SU-DHL-6 (cell line): ENCODE data around the gene KCNIP4.

Experiments
- H2AFZ ChIP-seq: fragments of 200-600 bp; sonication (generic); 2 replicates; pipeline ENCODE4 v1.6.1; 2014; ENCODE audit warnings: low read depth, mild to moderate bottlenecking, moderate library complexity, mixed read lengths, antibody characterized with exemption, low read length; ENCODE audit not compliant: severe bottlenecking
- H3F3A ChIP-seq: fragments of 200-600 bp; shearing (Covaris generic); 2 replicates; pipeline ENCODE4 v1.6.0; 2016; ENCODE audit warnings: antibody characterized with exemption, mild to moderate bottlenecking; ENCODE audit not compliant: insufficient read depth
- H3K27ac ChIP-seq: fragments of 200-600 bp; sonication (generic); 2 replicates; pipeline ENCODE4 v1.5.1; 2016; ENCODE audit warnings: low read depth, mild to moderate bottlenecking, low read length, moderate library complexity, mixed read lengths
- H3K27me3 ChIP-seq: fragments of 200-600 bp; sonication (generic), shearing (Covaris generic); 2 replicates; pipeline ENCODE4 v1.6.0; 2014; ENCODE audit warnings: mild to moderate bottlenecking, low read length
- H3K36me3 ChIP-seq: fragments of 200-600 bp; sonication (generic); 2 replicates; pipeline ENCODE4 v1.6.1; 2014; ENCODE audit warnings: mild to moderate bottlenecking, low read length, mixed read lengths
- H3K4me2 ChIP-seq: fragments of 300-600, 200-600 bp; shearing (Covaris generic), sonication (generic); 2 replicates; pipeline ENCODE4 v1.6.0; 2014; ENCODE audit warnings: low read length, low read depth, mild to moderate bottlenecking; ENCODE audit not compliant: poor library complexity, severe bottlenecking
- H3K4me3 ChIP-seq: fragments of 200-600 bp; sonication (generic); 2 replicates; pipeline ENCODE4 v1.5.1; 2014; ENCODE audit warnings: antibody characterized with exemption, low read length, mild to moderate bottlenecking, mixed read lengths; ENCODE audit not compliant: insufficient read depth, poor library complexity, severe bottlenecking
- H3K79me2 ChIP-seq: fragments of 200-600 bp; sonication (generic); 2 replicates; pipeline ENCODE4 v1.6.1; 2014; ENCODE audit warnings: mild to moderate bottlenecking, low read length, moderate library complexity; ENCODE audit not compliant: insufficient read depth
- H3K9ac ChIP-seq: fragments of 200-600 bp; sonication (generic); 2 replicates; pipeline ENCODE4 v1.7.0; 2014; ENCODE audit warnings: mild to moderate bottlenecking, low read length
- H3K9me2 ChIP-seq: fragments of 200-600 bp; sonication (generic); replicated peaks from 2 replicates; pipeline ENCODE4 v1.6.1; 2014; ENCODE audit warnings: low read length; ENCODE audit not compliant: insufficient read depth
- H3K9me3 ChIP-seq: fragments of 200-600 bp; sonication (generic); 2 replicates; pipeline ENCODE4 v1.6.1; 2014; ENCODE audit warnings: low read length, mixed read lengths; ENCODE audit not compliant: insufficient read depth
- H4K20me1 ChIP-seq: fragments of 200-600 bp; sonication (generic); 2 replicates; pipeline ENCODE4 v1.6.1; 2014; ENCODE audit warnings: low read depth, mild to moderate bottlenecking, antibody characterized with exemption, low read length, moderate library complexity, mixed read lengths
- CTCF ChIP-seq: fragments of 200-600 bp; sonication (generic); IDR thresholded peaks from one replicate; pipeline ENCODE4 v1.5.1; 2017; ENCODE audit warnings: antibody characterized with exemption, mild to moderate bottlenecking, low read length, moderate library complexity; ENCODE audit not compliant: insufficient read depth, poor library complexity, severe bottlenecking
- EZH2phosphoT487 ChIP-seq: fragments of 200-600 bp; sonication (generic), shearing (Covaris generic); conservative IDR thresholded peaks from 2 replicates; pipeline ENCODE4 v1.6.1; 2018; ENCODE audit warnings: mild to moderate bottlenecking, antibody characterized with exemption, low read length, moderate library complexity, mixed read lengths

KCNIP4 gene

GRCh38 chr4:20938204-20938603 is 1010.4 kb downstream of the KCNIP4 start:
- Histone ChIP-seq H3K27ac (no peak overlapping the region), H3K9me2 (no peaks in the 10 kb centered on the region), H3K9ac (no peak overlapping the region), H3F3A (no peaks in the 10 kb centered on the region), H3K4me3 (no peak overlapping the region), H3K79me2 (no peaks in the 10 kb centered on the region), H4K20me1 (no peaks in the 10 kb centered on the region), H2AFZ (no peak overlapping the region), H3K4me2 (no peak overlapping the region), H3K36me3 (no peaks in the 10 kb centered on the region), H3K9me3 (no peaks in the 10 kb centered on the region), H3K27me3 (no peaks in the 10 kb centered on the region)
- TF ChIP-seq EZH2phosphoT487: no peak
- TF ChIP-seq CTCF: no peak

- Histone ChIP-seq H3K4me2 (no peak overlapping the region), H2AFZ (no peak overlapping the region), H3K9me2 (no peaks in the 10 kb centered on the region), H3K79me2 (no peaks in the 10 kb centered on the region), H3K4me3 (no peak overlapping the region), H3K27me3 (no peaks in the 10 kb centered on the region), H3K9ac (no peak overlapping the region), H3K27ac (no peak overlapping the region), H3K36me3 (no peaks in the 10 kb centered on the region), H3F3A (no peaks in the 10 kb centered on the region), H3K9me3 (no peaks in the 10 kb centered on the region), H4K20me1 (no peaks in the 10 kb centered on the region)
- TF ChIP-seq EZH2phosphoT487 (no peak), CTCF (no peak)
These were observed 1022.0 kb downstream of the KCNIP4 start for GRCh38 chr4:20926529-20926928.

- no peaks in the 10 kb centered on the region for H3K79me2 ChIP-seq
- H3K36me3 ChIP-seq: no peaks in the 10 kb centered on the region
- no peak overlapping the region for H3K9ac ChIP-seq
- H2AFZ ChIP-seq: no peak overlapping the region
- H3K9me2 ChIP-seq: 0 out of 2 replicates have a peak, but pooled peaks cover 3% of the 10 kb centered on the region
- TF ChIP-seq CTCF: no peak
- no peak for TF ChIP-seq EZH2phosphoT487
- no peaks in the 10 kb centered on the region for H3K27me3 ChIP-seq
- H3K4me3 ChIP-seq: no peak overlapping the region
- H3K4me2 ChIP-seq: no peak overlapping the region
- H3K9me3 ChIP-seq: no peaks in the 10 kb centered on the region
- H4K20me1 ChIP-seq: no peaks in the 10 kb centered on the region
- H3K27ac ChIP-seq: no peak overlapping the region
- no peaks in the 10 kb centered on the region for H3F3A ChIP-seq
These were observed 1023.4 kb downstream of the KCNIP4 start for GRCh38 chr4:20925176-20925575.

- H3K27ac ChIP-seq: no peak overlapping the region
- H3K9ac ChIP-seq: no peak overlapping the region
- no peaks in the 10 kb centered on the region for H3K9me3 ChIP-seq
- no peaks in the 10 kb centered on the region for H3K36me3 ChIP-seq
- no peaks in the 10 kb centered on the region for H3K79me2 ChIP-seq
- no peak overlapping the region for H3K4me2 ChIP-seq
- no peaks in the 10 kb centered on the region for H3F3A ChIP-seq
- no peak for TF ChIP-seq EZH2phosphoT487
- TF ChIP-seq CTCF: no peak
- no peaks in the 10 kb centered on the region for H4K20me1 ChIP-seq
- H3K27me3 ChIP-seq: no peaks in the 10 kb centered on the region
- H2AFZ ChIP-seq: no peak overlapping the region
- H3K9me2 ChIP-seq: 0 out of 2 replicates have a peak, but pooled peaks cover 3% of the 10 kb centered on the region
- H3K4me3 ChIP-seq: no peak overlapping the region
These were observed 1025.6 kb downstream of the KCNIP4 start for GRCh38 chr4:20922962-20923361.
